HEK293T (cell line): ENCODE data around the gene RHEB.

ENCODE experiments used
- ARNT ChIP-seq: fragments of 450-650 bp; IDR thresholded peaks from 2 replicates; pipeline ENCODE4 v1.6.1; 2017; ENCODE audit warnings: mild to moderate bottlenecking
- FOXK2 ChIP-seq: fragments of 450-650 bp; IDR thresholded peaks from 2 replicates; pipeline ENCODE4 v1.6.1; 2016; ENCODE audit warnings: mild to moderate bottlenecking
- SP1 ChIP-seq: fragments of 450-650 bp; IDR thresholded peaks from 2 replicates; pipeline ENCODE4 v1.6.1; 2017
- SUZ12 ChIP-seq: fragments of 450-650 bp; IDR thresholded peaks from 2 replicates; pipeline ENCODE4 v1.6.1; 2016; ENCODE audit warnings: mild to moderate bottlenecking

GRCh38 chr7:151431768-151432311 lies 87.9 kb downstream of the RHEB start:
- TF ChIP-seq ARNT (no peak), SP1 (no peak), SUZ12 (no peak), FOXK2 (no peak)
